NK-92 (cell line): ENCODE measurements around the gene NPFFR1.
"Not testable (repeated sequence)": the region's sequence is repeated elsewhere in the genome, so short reads cannot be mapped to it uniquely, and the experiment has no call there.

ENCODE experiments used
- DNase-seq: peaks from one replicate; lab custom pipeline; 2025; ENCODE audit not compliant: unreplicated experiment; lab: John Stamatoyannopoulos, UW

NPFFR1 gene

DNA sequence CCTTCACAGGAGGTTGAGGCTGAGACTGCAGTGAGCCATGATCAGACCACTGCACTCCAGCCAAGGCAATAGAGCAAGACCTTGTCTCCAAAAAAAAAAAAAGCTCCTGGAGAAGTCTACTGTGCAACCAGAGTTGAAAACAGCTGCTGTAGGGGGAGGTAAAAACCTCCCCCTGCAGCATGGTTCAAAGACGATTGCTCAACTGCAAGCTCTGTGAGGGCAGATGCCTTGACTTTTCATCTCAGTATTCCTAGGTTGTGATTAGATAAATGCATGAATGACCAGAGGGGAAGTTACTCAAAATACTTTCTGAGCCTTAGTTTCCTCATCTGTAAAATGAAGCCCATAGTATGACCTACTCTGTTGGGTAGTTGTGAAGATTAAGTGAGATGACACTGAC is 25.6 kb downstream of the NPFFR1 start:
- no peak for DNase-seq

- not testable (repeated sequence) for DNase-seq
Observed at GRCh38 chr10:70257816-70258215, 26.0 kb downstream of the NPFFR1 start.

- no peak for DNase-seq
Observed at GRCh38 chr10:70256463-70256862, 27.3 kb downstream of the NPFFR1 start.

DNA sequence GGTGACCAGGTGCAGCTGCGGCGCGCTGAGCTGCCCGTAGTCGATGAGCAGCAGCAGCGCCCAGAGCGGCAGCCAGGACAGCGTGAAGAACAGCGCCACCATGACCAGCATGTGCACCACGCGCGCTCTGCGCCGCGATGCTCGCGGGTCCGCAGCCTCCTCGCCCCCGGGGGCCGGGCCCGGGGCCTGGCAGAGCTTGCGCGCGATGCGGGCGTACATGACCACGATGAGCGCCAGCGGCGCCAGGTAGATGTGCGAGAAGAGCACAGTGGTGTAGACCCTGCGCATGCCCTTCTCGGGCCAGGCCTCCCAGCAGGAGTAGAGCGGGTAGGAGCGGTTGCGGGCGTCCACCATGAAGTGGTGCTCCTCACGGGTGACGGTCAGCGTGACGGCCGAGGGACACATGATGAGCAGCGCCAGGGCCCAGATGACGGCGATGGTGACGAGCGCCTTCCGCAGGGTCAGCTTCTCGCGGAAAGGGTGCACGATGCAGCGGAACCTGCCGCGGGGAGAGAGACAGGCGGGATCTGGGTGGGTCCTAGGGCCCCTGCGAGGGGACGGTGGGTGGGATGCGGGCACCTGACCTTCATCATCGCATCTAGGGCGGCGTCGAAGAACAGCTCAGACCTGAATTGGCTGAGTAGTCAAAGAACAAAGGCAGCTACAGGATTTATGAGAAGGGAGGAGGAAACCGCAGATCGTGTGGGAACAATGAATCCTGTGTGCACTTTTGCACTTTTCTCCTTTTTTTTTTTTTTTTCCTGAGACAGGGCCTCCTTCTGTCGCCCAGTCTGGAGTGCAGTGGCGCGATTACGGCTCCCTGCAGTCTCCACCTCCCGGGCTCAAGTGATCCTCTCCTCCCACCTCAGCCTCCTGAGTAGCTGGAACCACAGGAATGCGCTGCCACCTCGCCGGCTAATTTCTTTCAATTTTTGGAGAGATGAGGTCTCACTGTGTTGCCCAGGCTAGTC is 28.2 kb downstream of the NPFFR1 start:
- DNase-seq: no peak

GRCh38 chr10:70254778-70255328 is 29.0 kb downstream of the NPFFR1 start:
- no peak for DNase-seq

- no peak for DNase-seq
Observed at GRCh38 chr10:70253878-70254765, 29.7 kb downstream of the NPFFR1 start.

GRCh38 chr10:70250961-70251680 is 32.7 kb downstream of the NPFFR1 start:
- DNase-seq: no peak

DNA sequence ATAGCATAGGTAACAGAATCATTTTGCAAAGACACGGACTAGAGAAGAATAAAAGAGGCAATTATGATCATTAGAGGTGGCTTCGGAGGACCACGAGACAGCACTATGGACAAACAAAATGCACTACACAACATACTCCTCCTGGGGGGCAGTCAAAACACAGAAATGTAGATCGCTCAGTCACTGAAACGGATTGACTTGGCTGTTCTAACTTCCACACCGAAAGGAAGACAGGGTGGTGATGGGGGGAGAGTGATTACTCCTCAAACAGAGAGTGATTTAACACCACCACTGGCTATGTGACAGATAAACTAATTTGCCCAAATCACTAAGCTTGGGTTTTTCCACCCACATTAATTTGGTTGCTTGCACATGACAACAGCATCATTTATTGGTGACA is 36.4 kb downstream of the NPFFR1 start:
- DNase-seq: no peak

DNA sequence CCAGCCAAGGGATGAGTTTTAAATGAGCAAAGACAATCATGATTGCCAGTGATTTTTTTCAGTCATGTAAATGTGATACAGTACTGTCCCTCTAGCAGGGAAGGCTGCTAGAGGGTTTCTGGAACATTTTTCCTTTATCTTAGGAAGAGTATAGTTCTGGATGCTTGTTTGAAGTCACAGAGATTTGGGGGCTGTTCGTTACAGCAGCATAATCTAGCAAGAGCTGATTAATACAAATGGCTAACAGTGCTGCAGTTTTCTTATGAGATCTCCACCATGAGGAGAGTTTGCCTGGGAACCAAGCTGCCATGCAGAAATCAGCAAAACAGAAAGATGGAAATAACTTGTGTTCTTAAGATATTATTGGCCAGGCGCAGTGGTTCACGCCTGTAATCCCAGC is 42.7 kb downstream of the NPFFR1 start:
- no peak for DNase-seq

DNA sequence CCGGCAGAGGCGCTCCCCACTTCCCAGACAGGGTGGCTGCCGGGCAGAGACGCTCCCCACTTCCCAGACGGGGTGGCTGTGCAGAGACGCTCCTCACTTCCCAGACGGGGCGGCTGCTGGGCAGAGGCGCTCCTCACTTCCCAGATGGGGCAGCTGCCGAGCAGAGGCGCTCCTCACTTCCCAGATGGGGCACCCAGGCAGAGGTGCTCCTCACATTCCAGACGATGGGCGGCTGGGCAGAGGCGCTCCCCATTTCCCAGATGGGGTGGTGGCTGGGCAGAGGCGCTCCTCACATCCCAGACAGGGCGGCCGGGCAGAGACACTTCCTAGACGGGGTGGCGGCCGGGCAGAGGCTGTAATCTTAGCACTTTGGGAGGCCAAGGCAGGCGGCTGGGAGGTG is 43.8 kb downstream of the NPFFR1 start:
- not testable (repeated sequence) for DNase-seq

- DNase-seq: not testable (repeated sequence)
Observed at GRCh38 chr10:70239077-70239976, 44.5 kb downstream of the NPFFR1 start.

- not testable (repeated sequence) for DNase-seq
Observed at GRCh38 chr10:70237958-70238536, 45.8 kb downstream of the NPFFR1 start.

- DNase-seq: no peak
Observed at GRCh38 chr10:70234668-70235447, 48.9 kb downstream of the NPFFR1 start.

GRCh38 chr10:70233939-70234300 is 49.9 kb downstream of the NPFFR1 start:
- no peak for DNase-seq

DNA sequence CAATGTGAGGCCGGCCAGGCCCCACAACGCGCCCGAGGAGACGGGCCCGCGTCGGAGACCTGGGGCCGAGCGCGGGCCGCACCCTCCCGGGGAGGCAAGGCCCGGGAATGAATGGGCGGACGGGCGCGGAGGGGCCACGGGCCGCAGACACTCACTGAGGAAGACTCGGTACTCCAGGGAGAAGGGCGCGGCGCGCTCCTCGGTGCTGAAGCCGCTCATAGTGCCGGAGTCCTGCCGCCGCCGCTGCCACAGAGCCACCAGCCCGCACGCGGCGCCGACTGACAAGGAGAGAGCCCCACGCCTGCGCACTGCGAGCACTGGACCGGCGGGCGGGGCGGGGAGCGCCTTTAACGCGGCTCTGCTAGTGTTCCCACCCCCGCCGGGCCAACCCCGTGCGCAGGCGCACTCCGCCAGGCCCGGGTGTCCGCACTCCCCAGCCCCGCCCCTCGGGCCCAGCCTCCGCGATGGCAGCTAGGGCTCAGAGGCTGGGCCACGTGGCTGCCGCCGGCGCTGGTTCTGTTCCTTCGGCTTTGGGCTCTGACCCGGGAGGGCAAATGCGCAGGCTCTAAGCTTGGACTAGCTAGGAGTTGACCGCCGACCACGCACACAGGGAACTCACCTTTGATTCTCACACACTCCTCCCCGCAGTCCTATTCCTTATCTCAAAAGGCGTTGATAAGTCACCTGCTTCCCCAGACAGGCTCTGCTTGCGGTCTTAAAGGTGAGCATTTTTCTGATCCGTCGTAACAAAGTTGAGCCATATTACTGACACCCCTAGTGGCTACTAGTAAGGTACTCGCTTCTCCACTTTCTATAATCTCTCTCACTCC is 50.5 kb downstream of the NPFFR1 start, which contains the start of gene PPA1:
Gene PPA1 (minus strand): TSS at position 321 of the 830 bp plus-strand sequence. CDS start 102 bp downstream, at position 219.
- DNase-seq: peak; percentile 93

DNA sequence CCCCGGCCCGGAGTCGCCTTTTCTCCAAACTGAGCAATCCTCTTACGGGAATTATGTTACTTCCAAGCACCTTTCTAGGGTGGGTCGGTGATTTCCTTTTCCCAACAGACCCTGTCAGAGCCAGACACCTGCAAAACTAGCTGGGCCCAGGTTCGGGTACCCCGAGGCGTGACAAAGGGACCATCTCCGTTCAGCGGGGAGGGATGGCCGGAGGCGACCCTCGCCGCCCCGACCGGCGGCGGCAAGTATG is 51.0 kb downstream of the NPFFR1 start:
- no peak for DNase-seq

DNA sequence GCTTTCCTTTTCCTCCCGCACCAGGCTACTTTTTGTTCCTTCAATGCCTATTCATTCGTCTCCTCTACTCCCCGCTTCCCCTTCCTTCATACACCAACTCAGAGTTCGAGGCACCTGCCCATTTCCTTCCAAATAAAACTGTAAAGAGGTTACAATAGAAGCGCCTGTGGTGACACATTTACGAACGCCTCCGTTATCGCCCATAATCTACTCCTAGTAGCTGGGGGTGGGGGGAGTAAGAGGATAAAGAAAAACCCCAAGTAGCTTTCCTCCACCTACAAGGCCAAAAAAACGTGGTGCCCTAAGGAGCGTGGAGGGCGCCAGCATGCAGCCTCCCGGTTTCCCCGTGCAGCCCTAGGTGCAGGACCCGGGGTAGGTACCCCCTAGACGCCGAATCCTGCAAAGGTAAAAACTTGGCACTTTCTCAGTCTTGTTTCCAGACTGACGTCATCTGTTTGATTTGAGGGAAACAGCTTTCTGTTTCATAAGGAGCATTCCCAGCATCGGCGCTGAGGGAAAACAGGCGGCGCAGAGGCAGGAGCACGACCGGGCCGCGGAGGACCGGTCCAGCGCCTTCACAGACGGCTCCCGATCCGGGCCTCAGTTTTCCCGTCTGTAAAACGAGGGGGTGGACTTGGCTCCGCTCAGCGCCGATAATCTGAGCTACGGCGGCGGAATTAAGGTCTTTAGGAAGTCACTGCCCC is 51.5 kb downstream of the NPFFR1 start:
- no peak for DNase-seq
